Neuronal stem cell (in vitro differentiated cells): ENCODE measurements around the gene CTDP1.

Experiments
- DNase-seq: peaks from one replicate; pipeline ENCODE4 v3.0.0-alpha.2; 2013; ENCODE audit warnings: low spot score
- H2AFZ ChIP-seq: one replicate; pipeline ENCODE4 v1.6.1; 2013; ENCODE audit warnings: mild to moderate bottlenecking, low read length, inconsistent platforms
- H2AK5ac ChIP-seq: 2 replicates; pipeline ENCODE4 v1.6.1; 2013; ENCODE audit warnings: low read depth, mild to moderate bottlenecking, inconsistent platforms, low read length, moderate library complexity, mixed read lengths
- H2BK120ac ChIP-seq: 2 replicates; pipeline ENCODE4 v1.6.1; 2013; ENCODE audit warnings: low read depth, mild to moderate bottlenecking, inconsistent platforms, low read length, moderate library complexity, mixed read lengths
- H2BK12ac ChIP-seq: one replicate; pipeline ENCODE4 v1.6.1; 2013; ENCODE audit warnings: low read length, inconsistent platforms
- H2BK15ac ChIP-seq: 2 replicates; pipeline ENCODE4 v1.6.1; 2013; ENCODE audit warnings: mild to moderate bottlenecking, low read length, inconsistent platforms, mixed read lengths
- H2BK5ac ChIP-seq: one replicate; pipeline ENCODE4 v1.6.1; 2013; ENCODE audit warnings: inconsistent platforms, mild to moderate bottlenecking, low read length, moderate library complexity
- H3K14ac ChIP-seq: one replicate; pipeline ENCODE4 v1.6.1; 2013; ENCODE audit warnings: low read length, inconsistent platforms
- H3K18ac ChIP-seq: 2 replicates; pipeline ENCODE4 v1.6.1; 2013; ENCODE audit warnings: low read length, inconsistent platforms
- H3K23ac ChIP-seq: 2 replicates; pipeline ENCODE4 v1.6.1; 2013; ENCODE audit warnings: low read depth, mild to moderate bottlenecking, mixed read lengths, low read length, inconsistent platforms; ENCODE audit not compliant: poor library complexity
- H3K27ac ChIP-seq: replicated peaks from 3 replicates; pipeline ENCODE4 v1.5.1; 2013; ENCODE audit warnings: low read length, inconsistent platforms
- H3K27me3 ChIP-seq, 3 experiments: 2 replicates each; pipeline ENCODE4 v1.6.1; 2013; ENCODE audit warnings: low read length in 3 of 3, mild to moderate bottlenecking in 2 of 3, inconsistent platforms in 1 of 3, low read depth in 1 of 3, mixed read lengths in 1 of 3, moderate library complexity in 1 of 3; ENCODE audit not compliant: control insufficient read depth in 3 of 3, insufficient read depth in 3 of 3
- H3K36me3 ChIP-seq, 2 donors: replicated peaks in 1 of 2; 2 replicates each; pipeline ENCODE4 v1.6.1; 2013; ENCODE audit warnings: low read length in 2 of 2; ENCODE audit not compliant: control insufficient read depth in 2 of 2, insufficient read depth in 2 of 2
- H3K4ac ChIP-seq: 2 replicates; pipeline ENCODE4 v1.6.1; 2013; ENCODE audit warnings: inconsistent platforms, mild to moderate bottlenecking, low read length, moderate library complexity
- H3K4me1 ChIP-seq, 2 donors: 1 replicate in 1 of 2; 2 replicates in 1 of 2; pipeline ENCODE4 v1.6.1; 2013; ENCODE audit warnings: low read length in 2 of 2, low read depth in 1 of 2; ENCODE audit not compliant: control insufficient read depth in 2 of 2, insufficient read depth in 1 of 2
- H3K4me2 ChIP-seq: one replicate; pipeline ENCODE4 v1.6.1; 2013; ENCODE audit warnings: mild to moderate bottlenecking, low read length, inconsistent platforms; ENCODE audit not compliant: insufficient read depth, poor library complexity, severe bottlenecking
- H3K4me3 ChIP-seq, 2 donors: 2 replicates each; pipeline ENCODE4 v1.5.1; 2013; ENCODE audit warnings: low read length in 2 of 2, mild to moderate bottlenecking in 2 of 2, inconsistent platforms in 1 of 2, moderate library complexity in 1 of 2
- H3K79me1 ChIP-seq: one replicate; pipeline ENCODE4 v1.6.1; 2013; ENCODE audit warnings: low read depth, mild to moderate bottlenecking, inconsistent platforms, low read length, moderate library complexity
- H3K9ac ChIP-seq: one replicate; pipeline ENCODE4 v1.6.1; 2013; ENCODE audit warnings: mild to moderate bottlenecking, low read depth, low read length, inconsistent platforms; ENCODE audit not compliant: poor library complexity
- H3K9me3 ChIP-seq, 2 donors: replicated peaks in 1 of 2; 2 replicates each; pipeline versions ENCODE3 to v1.6.1; 2013; ENCODE audit warnings: low read length in 2 of 2, mild to moderate bottlenecking in 2 of 2, inconsistent platforms in 1 of 2, low read depth in 1 of 2, mixed read lengths in 1 of 2, moderate library complexity in 1 of 2; ENCODE audit not compliant: control insufficient read depth in 2 of 2, insufficient read depth in 1 of 2
- H4K8ac ChIP-seq: one replicate; pipeline ENCODE4 v1.6.1; 2013; ENCODE audit warnings: low read depth, mild to moderate bottlenecking, inconsistent platforms, low read length, moderate library complexity
- H4K91ac ChIP-seq: one replicate; pipeline ENCODE4 v1.6.1; 2013; ENCODE audit warnings: low read length, low read depth, mild to moderate bottlenecking, inconsistent platforms; ENCODE audit not compliant: poor library complexity
- WGBS, 2 donors: extraction: QIAGEN DNeasy Blood & Tissue Kit; methylation state at CpG; one replicate each; pipeline ENCODE4 v1.1.7; 2013; ENCODE audit warnings: missing lambda C conversion rate in 2 of 2, mixed read lengths in 1 of 2; ENCODE audit not compliant: insufficient read length in 2 of 2, insufficient replicate concordance in 1 of 2; ENCODE audit errors: extremely low coverage in 2 of 2; 5-methylcytosine and 5-hydroxymethylcytosine counted together

CTDP1 gene

DNA sequence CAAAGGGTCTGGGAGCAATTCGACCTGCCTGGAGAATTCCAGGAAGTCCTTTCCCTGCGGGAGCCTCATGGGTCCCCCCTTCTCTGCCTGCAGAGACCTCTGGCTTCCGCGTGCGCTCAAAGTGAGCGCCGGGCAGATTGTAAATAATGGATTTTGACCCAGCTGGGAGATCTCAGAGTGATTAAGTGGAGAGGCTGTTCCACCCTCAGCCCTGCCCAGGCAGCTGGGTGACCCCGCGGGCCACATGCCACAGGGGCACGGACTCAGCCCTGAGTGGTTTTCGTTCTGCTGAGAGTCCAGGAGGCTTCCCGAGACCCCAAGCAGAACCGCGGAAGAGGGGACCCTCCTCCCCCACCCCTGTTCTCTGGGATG, 119.4 kb downstream of the CTDP1 start:
- WGBS, 2 donors = no CpG with 5 or more reads among the region's 14 CpGs
- H3K9ac ChIP-seq = no peak overlapping the region
- no peak overlapping the region for H2BK120ac ChIP-seq
- H2AFZ ChIP-seq = peak overlapping the region; percentile 77
- H3K36me3 ChIP-seq = no peaks in the 10 kb centered on the region
- H3K4me2 ChIP-seq = peak overlapping the region; percentile 86
- no peak overlapping the region for H4K8ac ChIP-seq
- H3K4me1 ChIP-seq = peaks cover 0 to 3% of the 10 kb centered on the region in 2 donors
- H3K27me3 ChIP-seq = peaks cover 11 to 87% (median 38%) of the 10 kb centered on the region in 3 experiments
- no peak overlapping the region for H3K23ac ChIP-seq
- no peak overlapping the region for H2AK5ac ChIP-seq
- H2BK15ac ChIP-seq = no peak overlapping the region
- H3K18ac ChIP-seq = no peak overlapping the region
- H3K4me3 ChIP-seq = peak overlapping the region in 1 of 2 donors; percentile 72
- H3K27ac ChIP-seq = no peak overlapping the region
- H2BK5ac ChIP-seq = no peak overlapping the region
- no peak overlapping the region for H4K91ac ChIP-seq
- DNase-seq = no peak
- H3K79me1 ChIP-seq = no peaks in the 10 kb centered on the region
- H3K14ac ChIP-seq = no peak overlapping the region
- H3K4ac ChIP-seq = no peak overlapping the region
- H3K9me3 ChIP-seq = no peaks in the 10 kb centered on the region
- H2BK12ac ChIP-seq = no peak overlapping the region

GRCh38 chr18:79799619-79800370, 120.2 kb downstream of the CTDP1 start:
- H2AFZ ChIP-seq = no peak overlapping the region
- no peak overlapping the region for H3K4me2 ChIP-seq
- H3K23ac ChIP-seq = peak overlapping the region; percentile 57
- no peak overlapping the region for H3K27ac ChIP-seq
- peaks cover 11 to 88% (median 38%) of the 10 kb centered on the region in 3 experiments for H3K27me3 ChIP-seq
- no peak overlapping the region for H4K8ac ChIP-seq
- no peak overlapping the region for H2BK12ac ChIP-seq
- no peak overlapping the region for H3K9ac ChIP-seq
- H3K4me1 ChIP-seq = peaks cover 0 to 3% of the 10 kb centered on the region in 2 donors
- H3K36me3 ChIP-seq = no peaks in the 10 kb centered on the region
- H3K14ac ChIP-seq = no peak overlapping the region
- no peak overlapping the region for H2BK5ac ChIP-seq
- H3K79me1 ChIP-seq = no peaks in the 10 kb centered on the region
- H3K4ac ChIP-seq = no peak overlapping the region
- peak overlapping the region; percentile 86 for H2AK5ac ChIP-seq
- H4K91ac ChIP-seq = no peak overlapping the region
- no peak overlapping the region for H2BK120ac ChIP-seq
- H3K4me3 ChIP-seq = no peak overlapping the region
- DNase-seq = no peak
- WGBS, 2 donors = 100% methylated on average over 1 of the region's 30 CpGs; no CpG with 5 or more reads in 1 of the 2 donors
- no peak overlapping the region for H2BK15ac ChIP-seq
- H3K9me3 ChIP-seq = no peaks in the 10 kb centered on the region
- H3K18ac ChIP-seq = peak overlapping the region; percentile 65

DNA sequence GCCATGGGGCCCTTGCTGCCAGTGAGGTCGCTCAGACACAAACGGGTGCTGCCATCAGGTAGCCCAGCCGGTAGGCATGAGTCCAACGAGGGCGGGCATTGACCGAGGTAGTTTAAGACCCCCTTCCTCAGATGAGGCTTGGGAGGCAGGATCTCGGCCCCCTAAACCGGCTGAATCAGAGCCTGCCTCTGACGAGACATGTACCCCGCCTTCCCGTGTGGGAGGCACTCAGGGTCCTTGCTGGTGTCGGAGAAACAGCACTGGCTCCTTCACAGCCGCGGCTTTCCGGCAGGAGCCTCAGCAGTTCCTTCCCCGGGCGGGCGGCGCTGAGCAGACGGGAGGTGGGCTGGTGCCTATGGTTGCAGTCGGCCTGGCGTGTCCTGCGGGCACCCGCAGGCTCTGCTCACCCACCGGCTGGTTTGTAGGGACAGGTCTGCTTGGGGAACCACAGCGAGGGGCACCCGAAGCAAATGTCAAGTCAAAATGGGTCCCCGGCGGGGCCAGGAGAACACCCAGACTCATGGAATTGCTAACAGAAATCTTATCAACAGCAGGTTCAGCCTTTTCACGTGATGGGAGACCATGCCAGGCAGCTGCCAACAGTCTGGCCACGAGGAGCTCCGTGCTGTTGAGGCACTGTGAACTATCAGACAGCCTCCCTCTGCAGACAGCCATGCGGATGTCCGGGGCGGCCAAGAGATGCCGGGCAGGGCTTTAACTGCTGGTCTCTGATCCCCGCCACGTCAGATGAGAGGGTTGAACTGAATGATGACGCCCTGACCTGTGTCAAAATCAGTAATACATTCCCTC, 121.0 kb downstream of the CTDP1 start:
- H3K23ac ChIP-seq = peak overlapping the region; percentile 57
- peak overlapping the region; percentile 59 for H3K18ac ChIP-seq
- H3K14ac ChIP-seq = no peak overlapping the region
- no peak overlapping the region for H2BK15ac ChIP-seq
- no peaks in the 10 kb centered on the region for H3K9me3 ChIP-seq
- H3K4ac ChIP-seq = no peak overlapping the region
- H2BK120ac ChIP-seq = peak overlapping the region; percentile 18
- H4K91ac ChIP-seq = no peak overlapping the region
- H3K27ac ChIP-seq = no peak overlapping the region
- no peak overlapping the region for H2AFZ ChIP-seq
- H3K4me3 ChIP-seq = no peak overlapping the region
- no peaks in the 10 kb centered on the region for H3K36me3 ChIP-seq
- no peaks in the 10 kb centered on the region for H3K79me1 ChIP-seq
- H4K8ac ChIP-seq = no peak overlapping the region
- H3K4me2 ChIP-seq = no peak overlapping the region
- H3K4me1 ChIP-seq = peaks cover 0 to 3% of the 10 kb centered on the region in 2 donors
- no peak overlapping the region for H3K9ac ChIP-seq
- H2AK5ac ChIP-seq = peak overlapping the region; percentile 86
- peaks cover 11 to 86% (median 38%) of the 10 kb centered on the region in 3 experiments for H3K27me3 ChIP-seq
- DNase-seq = no peak
- no peak overlapping the region for H2BK12ac ChIP-seq
- no CpG with 5 or more reads among the region's 39 CpGs for WGBS, 2 donors
- H2BK5ac ChIP-seq = no peak overlapping the region

- H3K4me3 ChIP-seq = no peak overlapping the region
- no peak for DNase-seq
- no peak overlapping the region for H3K23ac ChIP-seq
- H3K27ac ChIP-seq = no peak overlapping the region
- H3K27me3 ChIP-seq = peaks cover 11 to 81% (median 38%) of the 10 kb centered on the region in 3 experiments
- no peak overlapping the region for H4K8ac ChIP-seq
- H2BK15ac ChIP-seq = no peak overlapping the region
- H2BK120ac ChIP-seq = no peak overlapping the region
- H3K14ac ChIP-seq = no peak overlapping the region
- H2AFZ ChIP-seq = no peak overlapping the region
- H3K4ac ChIP-seq = no peak overlapping the region
- peaks cover 0 to 3% of the 10 kb centered on the region in 2 donors for H3K4me1 ChIP-seq
- H3K79me1 ChIP-seq = no peaks in the 10 kb centered on the region
- no peak overlapping the region for H3K4me2 ChIP-seq
- H2BK5ac ChIP-seq = no peak overlapping the region
- no peaks in the 10 kb centered on the region for H3K36me3 ChIP-seq
- H4K91ac ChIP-seq = no peak overlapping the region
- H2AK5ac ChIP-seq = no peak overlapping the region
- no peak overlapping the region for H2BK12ac ChIP-seq
- H3K9ac ChIP-seq = no peak overlapping the region
- no CpG with 5 or more reads among the region's 13 CpGs for WGBS, 2 donors
- H3K9me3 ChIP-seq = no peaks in the 10 kb centered on the region
- H3K18ac ChIP-seq = no peak overlapping the region
Observed at GRCh38 chr18:79801217-79801616, 121.6 kb downstream of the CTDP1 start.
